B cell (primary cell): ENCODE results near the gene EYS.

Experiments
- CTCF ChIP-seq: fragments of 200-600 bp; IDR thresholded peaks from one replicate; pipeline ENCODE4 v1.8.0; 2022; ENCODE audit warnings: antibody characterized with exemption, mild to moderate bottlenecking
- EZH2 ChIP-seq: IDR thresholded peaks from 2 replicates; pipeline ENCODE4 v1.6.1; 2012; ENCODE audit warnings: borderline replicate concordance, low read depth, mild to moderate bottlenecking, moderate library complexity, low read length; ENCODE audit not compliant: insufficient read depth, poor library complexity, severe bottlenecking

GRCh38 chr6:63856271-63856670 lies 1850.8 kb downstream of the EYS start:
- TF ChIP-seq CTCF (no peak), EZH2 (no peak)
